Thyroid gland (tissue), 4 donors: ENCODE results near the gene CPLANE2.

Experiments used
- POLR2A ChIP-seq, 2 donors: fragments of 450-650 bp; IDR thresholded peaks; one replicate each; pipeline ENCODE4 v1.6.1; 2017; ENCODE audit warnings: antibody characterized with exemption in 2 of 2, mild to moderate bottlenecking in 2 of 2, moderate library complexity in 1 of 2
- TF ChIP-seq, protein P1 (sequence below), 6 experiments: fragments of 200-600 bp in 3 of 6; fragments of 450-650 bp in 3 of 6; sonication (generic) in 3 of 6; IDR thresholded peaks; one replicate each; pipeline ENCODE4 v1.5.1; 2016 to 2019; ENCODE audit warnings: antibody characterized with exemption in 6 of 6, mild to moderate bottlenecking in 2 of 6, inconsistent platforms in 1 of 6, moderate library complexity in 1 of 6

DNA sequence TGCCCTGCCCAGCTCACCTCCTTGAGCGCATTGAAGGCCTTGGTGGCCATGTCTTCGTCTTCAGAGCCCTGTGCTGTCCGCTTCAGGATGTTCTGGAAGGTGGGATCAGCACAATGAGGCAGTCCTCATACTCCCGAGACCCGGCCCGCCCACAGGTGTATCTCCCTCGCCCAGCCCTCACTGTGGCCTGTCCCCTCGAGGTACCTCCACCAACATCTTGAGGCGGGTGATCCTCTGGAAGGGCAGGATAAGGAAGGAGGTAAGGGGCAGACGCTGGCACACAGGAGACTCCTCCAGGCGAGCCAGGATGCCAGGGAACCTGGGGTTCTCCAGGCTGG, 31.7 kb downstream of the CPLANE2 start:
- TF ChIP-seq, protein P1, sequence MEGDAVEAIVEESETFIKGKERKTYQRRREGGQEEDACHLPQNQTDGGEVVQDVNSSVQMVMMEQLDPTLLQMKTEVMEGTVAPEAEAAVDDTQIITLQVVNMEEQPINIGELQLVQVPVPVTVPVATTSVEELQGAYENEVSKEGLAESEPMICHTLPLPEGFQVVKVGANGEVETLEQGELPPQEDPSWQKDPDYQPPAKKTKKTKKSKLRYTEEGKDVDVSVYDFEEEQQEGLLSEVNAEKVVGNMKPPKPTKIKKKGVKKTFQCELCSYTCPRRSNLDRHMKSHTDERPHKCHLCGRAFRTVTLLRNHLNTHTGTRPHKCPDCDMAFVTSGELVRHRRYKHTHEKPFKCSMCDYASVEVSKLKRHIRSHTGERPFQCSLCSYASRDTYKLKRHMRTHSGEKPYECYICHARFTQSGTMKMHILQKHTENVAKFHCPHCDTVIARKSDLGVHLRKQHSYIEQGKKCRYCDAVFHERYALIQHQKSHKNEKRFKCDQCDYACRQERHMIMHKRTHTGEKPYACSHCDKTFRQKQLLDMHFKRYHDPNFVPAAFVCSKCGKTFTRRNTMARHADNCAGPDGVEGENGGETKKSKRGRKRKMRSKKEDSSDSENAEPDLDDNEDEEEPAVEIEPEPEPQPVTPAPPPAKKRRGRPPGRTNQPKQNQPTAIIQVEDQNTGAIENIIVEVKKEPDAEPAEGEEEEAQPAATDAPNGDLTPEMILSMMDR (IDR thresholded peaks at IDR 0.05), result no peak
- TF ChIP-seq POLR2A (IDR thresholded peaks at IDR 0.05), result no peak
